ENCODE results near the gene PRAMEF15. TPM values are rescaled to one million over a fixed set of nuclear protein-coding genes. Genes with fewer than 3 reads are reported as not detected.

Gene PRAMEF15
- total RNA-seq (2022; extraction: Qiagen RNA extraction): not detected in 5 replicates

GRCh38 chr1:13315281-13315680 lies at the start of gene PRAMEF15:
PRAMEF15 (plus strand) TSS chr1:13315581; CDS start chr1:13318408, 2,827 bp downstream.

GRCh38 chr1:13285037-13285436 lies 30.3 kb upstream of the PRAMEF15 start, which contains the start of gene PRAMEF8:
PRAMEF8 (minus strand) TSS chr1:13285137; CDS start chr1:13284091, 1,046 bp downstream.

GRCh38 chr1:13303239-13303638 lies 12.1 kb upstream of the PRAMEF15 start, which contains the start of gene PRAMEF33:
PRAMEF33 (plus strand) TSS chr1:13303539; CDS start chr1:13305955, 2,416 bp downstream.

GRCh38 chr1:13347034-13347433 lies 31.7 kb downstream of the PRAMEF15 start, which contains the start of gene PRAMEF14:
PRAMEF14 (minus strand) TSS chr1:13347134; CDS start chr1:13345314, 1,820 bp downstream.

Other genes starting within 250 kb of the PRAMEF15 start
- not detected in 5 replicates for gene PRAMEF25, start 244.8 kb upstream of the PRAMEF15 start, total RNA-seq (2022; extraction: Qiagen RNA extraction)
- not detected in 5 replicates for gene HNRNPCL2, start 198.7 kb upstream of the PRAMEF15 start, total RNA-seq (2022; extraction: Qiagen RNA extraction)
- not detected in 5 replicates for gene PRAMEF26, start 159.6 kb upstream of the PRAMEF15 start, total RNA-seq (2022; extraction: Qiagen RNA extraction)
- not detected in 5 replicates for gene HNRNPCL4, start 149.9 kb upstream of the PRAMEF15 start, total RNA-seq (2022; extraction: Qiagen RNA extraction)
- not detected in 5 replicates for gene PRAMEF9, start 143.7 kb upstream of the PRAMEF15 start, total RNA-seq (2022; extraction: Qiagen RNA extraction)
- gene PRAMEF13, start 114.2 kb upstream of the PRAMEF15 start, total RNA-seq (2022; extraction: Qiagen RNA extraction): not detected in 5 replicates
- not detected in 5 replicates for gene PRAMEF18, start 89.4 kb upstream of the PRAMEF15 start, total RNA-seq (2022; extraction: Qiagen RNA extraction)
- gene PRAMEF5, start 61.4 kb upstream of the PRAMEF15 start, total RNA-seq (2022; extraction: Qiagen RNA extraction): not detected in 5 replicates
- gene PRAMEF8, start 30.4 kb upstream of the PRAMEF15 start, total RNA-seq (2022; extraction: Qiagen RNA extraction): not detected in 5 replicates
- not detected in 5 replicates for gene PRAMEF33, start 12.0 kb upstream of the PRAMEF15 start, total RNA-seq (2022; extraction: Qiagen RNA extraction)
- gene PRAMEF14, start 31.6 kb downstream of the PRAMEF15 start, total RNA-seq (2022; extraction: Qiagen RNA extraction): not detected in 5 replicates
- not detected in 5 replicates for gene PRAMEF19, start 56.4 kb downstream of the PRAMEF15 start, total RNA-seq (2022; extraction: Qiagen RNA extraction)
- gene PRAMEF17, start 74.1 kb downstream of the PRAMEF15 start, total RNA-seq (2022; extraction: Qiagen RNA extraction): not detected in 5 replicates
- not detected in 5 replicates for gene PRAMEF20, start 94.9 kb downstream of the PRAMEF15 start, total RNA-seq (2022; extraction: Qiagen RNA extraction)
- 0.04 TPM in 1 of 5 replicates, not detected in the others for gene LRRC38, start 198.4 kb downstream of the PRAMEF15 start, total RNA-seq (2022; extraction: Qiagen RNA extraction)

Data from A549 treated with CORT108297 at 1 μM for 4 hours (cell line).